ENCODE results near the gene GDA. TPM values are rescaled to one million over a fixed set of nuclear protein-coding genes. Genes with fewer than 3 reads are reported as not detected.

The GDA gene
- total RNA-seq, 1 experiment from 2014 or later, result 3.6 TPM

DNA sequence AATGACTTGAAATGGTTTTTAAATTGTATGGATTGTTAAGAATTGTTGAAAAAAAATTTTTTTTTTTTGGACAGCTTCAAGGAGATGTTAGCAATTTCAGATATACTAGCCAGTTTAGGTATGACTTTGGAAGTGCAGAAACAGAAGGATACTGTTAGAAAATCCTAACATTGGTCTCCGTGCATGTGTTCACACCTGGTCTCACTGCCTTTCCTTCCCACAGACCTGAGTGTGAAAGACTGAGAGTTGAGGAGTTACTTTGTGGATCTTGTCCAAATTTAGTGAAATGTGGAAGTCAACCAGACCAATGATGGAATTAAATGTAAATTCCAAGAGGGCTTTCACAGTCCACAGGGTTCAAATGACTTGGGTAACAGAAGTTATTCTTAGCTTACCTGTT is 102.3 kb downstream of the GDA start:
- Histone ChIP-seq H4K20me1 (ENCODE audit: control insufficient read depth, insufficient read depth, insufficient read length) (no peaks in the 10 kb centered on the region), H4K8ac (replicated peaks; ENCODE audit: insufficient read length, low read depth, low read length) (no peak overlapping the region), H4K5ac (ENCODE audit: insufficient read length, low read depth, low read length) (no peak overlapping the region), H3K27ac (ENCODE audit: insufficient read length, low read depth, low read length) (no peak overlapping the region), H3K9me3 (ENCODE audit: control insufficient read depth, low read depth, low read length) (peaks cover 6% of the 10 kb centered on the region), H3K4ac (ENCODE audit: low read depth, low read length) (no peak overlapping the region), H3K4me2 (ENCODE audit: insufficient read depth, insufficient read length, low read length) (no peak overlapping the region), H3K27me3 (ENCODE audit: insufficient read depth, low read length) (no peaks in the 10 kb centered on the region), H3K23ac (ENCODE audit: insufficient read length, low read depth, low read length) (no peak overlapping the region), H2BK15ac (ENCODE audit: low read depth, low read length) (no peak overlapping the region), H3K9ac (ENCODE audit: extremely low read depth, insufficient read length, low read length) (no peak overlapping the region), H3K23me2 (ENCODE audit: insufficient read length, low read depth, low read length, poor library complexity, severe bottlenecking) (no peaks in the 10 kb centered on the region), H3K4me1 (ENCODE audit: insufficient read depth, low read length) (no peaks in the 10 kb centered on the region), H2BK5ac (ENCODE audit: insufficient read length, low read length) (no peak overlapping the region), H2BK120ac (ENCODE audit: low read depth, low read length, poor library complexity, severe bottlenecking) (no peak overlapping the region), H3K79me1 (ENCODE audit: insufficient read depth, low read depth, low read length, poor library complexity, severe bottlenecking) (no peaks in the 10 kb centered on the region), H3K14ac (ENCODE audit: insufficient read depth, low read length) (no peak overlapping the region), H2BK12ac (ENCODE audit: insufficient read length, low read depth, low read length) (no peak overlapping the region), H3K56ac (ENCODE audit: insufficient read length, low read depth, low read length) (no peak overlapping the region), H3K18ac (ENCODE audit: insufficient read length, low read depth, low read length) (no peak overlapping the region), H2BK20ac (ENCODE audit: low read depth, low read length, poor library complexity, severe bottlenecking) (no peak overlapping the region), H2AFZ (ENCODE audit: low read length) (no peak overlapping the region), H3K79me2 (ENCODE audit: insufficient read depth, low read length) (no peaks in the 10 kb centered on the region), H3T11ph (ENCODE audit: low read length) (no peak overlapping the region), H2AK5ac (ENCODE audit: insufficient read length, low read length) (no peak overlapping the region), H4K91ac (ENCODE audit: insufficient read length, low read depth, low read length) (no peak overlapping the region)
- no CpG with 5 or more reads among the region's 1 CpG for WGBS (ENCODE audit: extremely low coverage, insufficient read length, low lambda C conversion rate)
- Mint-ChIP-seq H3K27me3 (ENCODE audit: low read depth) (no peaks in the 10 kb centered on the region), H3K4me3 (no peak overlapping the region), H3K36me3 (ENCODE audit: insufficient read depth in 1 of 3, low read depth in 3 of 3) (peaks cover 2 to 8% (median 4%) of the 10 kb centered on the region in 3 experiments; a peak in 2 of 7 replicates), H3K27ac (no peak overlapping the region), H3K9me3 (peaks cover 11 to 12% of the 10 kb centered on the region in 2 experiments; a peak in 3 of 5 replicates), H3K4me1 (no peaks in the 10 kb centered on the region; a peak in 1 of 4 replicates)
- no peak for DNase-seq
- TF ChIP-seq, protein P1, sequence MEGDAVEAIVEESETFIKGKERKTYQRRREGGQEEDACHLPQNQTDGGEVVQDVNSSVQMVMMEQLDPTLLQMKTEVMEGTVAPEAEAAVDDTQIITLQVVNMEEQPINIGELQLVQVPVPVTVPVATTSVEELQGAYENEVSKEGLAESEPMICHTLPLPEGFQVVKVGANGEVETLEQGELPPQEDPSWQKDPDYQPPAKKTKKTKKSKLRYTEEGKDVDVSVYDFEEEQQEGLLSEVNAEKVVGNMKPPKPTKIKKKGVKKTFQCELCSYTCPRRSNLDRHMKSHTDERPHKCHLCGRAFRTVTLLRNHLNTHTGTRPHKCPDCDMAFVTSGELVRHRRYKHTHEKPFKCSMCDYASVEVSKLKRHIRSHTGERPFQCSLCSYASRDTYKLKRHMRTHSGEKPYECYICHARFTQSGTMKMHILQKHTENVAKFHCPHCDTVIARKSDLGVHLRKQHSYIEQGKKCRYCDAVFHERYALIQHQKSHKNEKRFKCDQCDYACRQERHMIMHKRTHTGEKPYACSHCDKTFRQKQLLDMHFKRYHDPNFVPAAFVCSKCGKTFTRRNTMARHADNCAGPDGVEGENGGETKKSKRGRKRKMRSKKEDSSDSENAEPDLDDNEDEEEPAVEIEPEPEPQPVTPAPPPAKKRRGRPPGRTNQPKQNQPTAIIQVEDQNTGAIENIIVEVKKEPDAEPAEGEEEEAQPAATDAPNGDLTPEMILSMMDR (conservative IDR thresholded peaks at IDR 0.05), result no peak

All from H9 (cell line).